Suprapubic skin (tissue), 4 donors: ENCODE measurements around the gene SPINK14. TPM values are rescaled to one million over a fixed set of nuclear protein-coding genes. Genes with fewer than 3 reads are reported as not detected.

Source experiments
- DNase-seq, 2 donors: peaks; one replicate each; pipeline ENCODE4 v3.0.0-alpha.2; 2019; ENCODE audit warnings: low spot score in 2 of 2
- H3K27ac ChIP-seq: fragments of 200-600 bp; sonication (generic); one replicate; pipeline ENCODE4 v1.5.1; 2019
- H3K27me3 ChIP-seq: fragments of 200-600 bp; sonication (generic); one replicate; pipeline ENCODE4 v1.5.1; 2019
- H3K36me3 ChIP-seq: fragments of 200-600 bp; sonication (generic); one replicate; pipeline ENCODE4 v1.5.1; 2019
- H3K4me1 ChIP-seq: fragments of 200-600 bp; sonication (generic); one replicate; pipeline ENCODE4 v1.5.1; 2019
- H3K4me3 ChIP-seq: fragments of 200-600 bp; sonication (generic); one replicate; pipeline ENCODE4 v1.5.1; 2019; ENCODE audit warnings: mild to moderate bottlenecking
- H3K9me3 ChIP-seq: fragments of 200-600 bp; sonication (generic); one replicate; pipeline ENCODE4 v1.5.1; 2019
- EP300 ChIP-seq: sonication (generic); formaldehyde crosslinking; IDR thresholded peaks from one replicate; pipeline ENCODE4 v1.6.1; 2017; ENCODE audit warnings: antibody characterized with exemption
- POLR2A ChIP-seq, 2 donors: fragments of 450-650 bp; IDR thresholded peaks; one replicate each; pipeline ENCODE4 v1.6.1; 2017; ENCODE audit warnings: antibody characterized with exemption in 2 of 2, mild to moderate bottlenecking in 2 of 2, moderate library complexity in 2 of 2
- POLR2AphosphoS5 ChIP-seq, 3 donors: sonication (generic); formaldehyde crosslinking; IDR thresholded peaks; one replicate each; pipeline ENCODE4 v1.6.1; 2017; ENCODE audit warnings: antibody characterized with exemption in 3 of 3
- WGBS: methylation state at CpG from one replicate; pipeline ENCODE4 v1.1.5; 2018; 5-methylcytosine and 5-hydroxymethylcytosine counted together
- total RNA-seq, 4 donors: library from RNA; depleted of rRNA; stranded (reverse); fragments of >200 nt; gene quantifications; one replicate each; pipeline ENCODE4 v1.1.0, GENCODE V29; 2016
- TF ChIP-seq, protein P1 (sequence below), 2 donors: fragments of 200-600 bp in 1 of 2; fragments of 450-650 bp in 1 of 2; sonication (generic) in 1 of 2; IDR thresholded peaks; one replicate each; pipeline ENCODE4 v1.5.1; 2016 to 2019; ENCODE audit warnings: antibody characterized with exemption in 2 of 2, mild to moderate bottlenecking in 1 of 2, moderate library complexity in 1 of 2

SPINK14 gene
- total RNA-seq, 4 donors from 2014 or later, result not detected

DNA sequence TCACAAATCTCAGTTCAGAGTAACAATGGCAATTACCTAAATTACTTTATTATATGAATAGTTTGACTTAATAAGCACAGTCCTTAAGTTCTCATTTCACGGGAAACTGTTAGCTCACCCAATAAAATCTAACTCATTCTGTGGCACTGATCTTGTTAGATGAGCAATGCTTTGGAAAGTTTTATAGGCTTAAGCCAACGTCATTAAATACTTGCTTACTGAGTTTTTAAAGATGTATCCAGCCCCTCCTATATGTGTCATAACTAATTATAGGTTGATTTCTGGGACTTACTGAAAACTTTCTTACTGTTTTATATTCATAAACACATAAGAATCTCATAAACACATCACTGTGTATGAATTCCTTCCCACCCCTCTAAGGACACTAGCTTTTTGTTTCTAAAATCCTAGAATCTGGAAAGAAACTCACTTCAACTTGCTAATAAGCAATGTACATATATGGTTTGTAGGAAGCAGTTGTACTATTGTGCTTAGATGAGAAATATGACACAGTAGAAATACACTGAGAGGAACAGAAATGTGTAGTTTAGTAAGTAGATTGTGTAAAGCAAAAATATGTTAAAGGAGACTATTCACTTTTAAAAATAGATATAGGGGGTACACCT lies 55.9 kb downstream of the SPINK14 start:
- TF ChIP-seq EP300 (no peak), POLR2A (IDR thresholded peaks at IDR 0.05) (no peak), POLR2AphosphoS5 (IDR thresholded peaks at IDR 0.05) (no peak)
- TF ChIP-seq, protein P1, sequence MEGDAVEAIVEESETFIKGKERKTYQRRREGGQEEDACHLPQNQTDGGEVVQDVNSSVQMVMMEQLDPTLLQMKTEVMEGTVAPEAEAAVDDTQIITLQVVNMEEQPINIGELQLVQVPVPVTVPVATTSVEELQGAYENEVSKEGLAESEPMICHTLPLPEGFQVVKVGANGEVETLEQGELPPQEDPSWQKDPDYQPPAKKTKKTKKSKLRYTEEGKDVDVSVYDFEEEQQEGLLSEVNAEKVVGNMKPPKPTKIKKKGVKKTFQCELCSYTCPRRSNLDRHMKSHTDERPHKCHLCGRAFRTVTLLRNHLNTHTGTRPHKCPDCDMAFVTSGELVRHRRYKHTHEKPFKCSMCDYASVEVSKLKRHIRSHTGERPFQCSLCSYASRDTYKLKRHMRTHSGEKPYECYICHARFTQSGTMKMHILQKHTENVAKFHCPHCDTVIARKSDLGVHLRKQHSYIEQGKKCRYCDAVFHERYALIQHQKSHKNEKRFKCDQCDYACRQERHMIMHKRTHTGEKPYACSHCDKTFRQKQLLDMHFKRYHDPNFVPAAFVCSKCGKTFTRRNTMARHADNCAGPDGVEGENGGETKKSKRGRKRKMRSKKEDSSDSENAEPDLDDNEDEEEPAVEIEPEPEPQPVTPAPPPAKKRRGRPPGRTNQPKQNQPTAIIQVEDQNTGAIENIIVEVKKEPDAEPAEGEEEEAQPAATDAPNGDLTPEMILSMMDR (IDR thresholded peaks at IDR 0.05), result no peak
- Histone ChIP-seq H3K9me3 (no peaks in the 10 kb centered on the region), H3K4me1 (no peaks in the 10 kb centered on the region), H3K27me3 (no peaks in the 10 kb centered on the region), H3K36me3 (no peaks in the 10 kb centered on the region), H3K27ac (no peak overlapping the region), H3K4me3 (no peak overlapping the region)
- WGBS, result 38% methylated on average over 2 of the region's 2 CpGs
- DNase-seq, result no peak

Other genes with a start within 250 kb of the SPINK14 start
- 100 to 1,000 TPM; 172 to 373 (median 245) TPM for gene SPINK5, start 104.6 kb upstream of the SPINK14 start, total RNA-seq
- 1 to 10 TPM in 1 of 4 donors, not detected in 3; 2.3 TPM for gene SPINK6, start 34.5 kb downstream of the SPINK14 start, total RNA-seq
- gene MARCOL, start 70.0 kb downstream of the SPINK14 start, total RNA-seq, result not detected
- gene SPINK13, start 100.2 kb downstream of the SPINK14 start, total RNA-seq, result under 1 TPM in 1 of 4 donors, not detected in 3; 0.55 TPM
- gene SPINK7, start 143.9 kb downstream of the SPINK14 start, total RNA-seq, result 10 to 100 TPM in 2 of 4 donors, 1 to 10 TPM in 1, not detected in 1; 4.8 to 86.5 (median 22.9) TPM
- not detected for gene SPINK9, start 167.0 kb downstream of the SPINK14 start, total RNA-seq
- gene FBXO38, start 215.4 kb downstream of the SPINK14 start, total RNA-seq, result 10 to 100 TPM; 18.2 to 98.8 (median 33.1) TPM